ENCODE data around the gene NCKAP5. TPM values are rescaled to one million over a fixed set of nuclear protein-coding genes. Genes with fewer than 3 reads are reported as not detected.

Gene NCKAP5
- total RNA-seq, 3 donors from 2014 or later: 1.9 to 6.3 (median 2.3) TPM

GRCh38 chr2:133605011-133605765 lies 36.9 kb upstream of the NCKAP5 start:
- no peak for ATAC-seq

DNA sequence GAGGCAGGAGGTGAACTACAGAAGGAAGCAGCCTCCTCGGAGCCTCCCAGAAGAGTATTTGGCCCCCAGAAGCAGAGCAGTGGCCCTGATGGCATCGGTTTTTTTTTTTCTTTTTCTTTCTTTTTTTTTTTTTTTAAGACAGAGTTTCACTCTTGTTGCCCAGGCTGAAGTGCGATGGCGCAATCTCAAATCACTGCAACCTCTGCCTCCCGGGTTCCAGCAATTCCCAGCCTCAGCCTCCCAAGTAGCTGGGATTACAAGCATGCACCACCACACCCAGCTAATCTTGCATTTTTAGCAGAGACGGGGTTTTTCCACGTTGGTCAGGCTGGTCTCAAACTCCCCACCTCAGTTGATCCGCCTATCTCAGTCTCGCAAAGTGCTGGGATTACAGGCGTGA lies 34.8 kb upstream of the NCKAP5 start:
- TF ChIP-seq, protein P1, sequence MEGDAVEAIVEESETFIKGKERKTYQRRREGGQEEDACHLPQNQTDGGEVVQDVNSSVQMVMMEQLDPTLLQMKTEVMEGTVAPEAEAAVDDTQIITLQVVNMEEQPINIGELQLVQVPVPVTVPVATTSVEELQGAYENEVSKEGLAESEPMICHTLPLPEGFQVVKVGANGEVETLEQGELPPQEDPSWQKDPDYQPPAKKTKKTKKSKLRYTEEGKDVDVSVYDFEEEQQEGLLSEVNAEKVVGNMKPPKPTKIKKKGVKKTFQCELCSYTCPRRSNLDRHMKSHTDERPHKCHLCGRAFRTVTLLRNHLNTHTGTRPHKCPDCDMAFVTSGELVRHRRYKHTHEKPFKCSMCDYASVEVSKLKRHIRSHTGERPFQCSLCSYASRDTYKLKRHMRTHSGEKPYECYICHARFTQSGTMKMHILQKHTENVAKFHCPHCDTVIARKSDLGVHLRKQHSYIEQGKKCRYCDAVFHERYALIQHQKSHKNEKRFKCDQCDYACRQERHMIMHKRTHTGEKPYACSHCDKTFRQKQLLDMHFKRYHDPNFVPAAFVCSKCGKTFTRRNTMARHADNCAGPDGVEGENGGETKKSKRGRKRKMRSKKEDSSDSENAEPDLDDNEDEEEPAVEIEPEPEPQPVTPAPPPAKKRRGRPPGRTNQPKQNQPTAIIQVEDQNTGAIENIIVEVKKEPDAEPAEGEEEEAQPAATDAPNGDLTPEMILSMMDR (IDR thresholded peaks at IDR 0.05): no peak
- intact Hi-C loops (cut with DNase I, micrococcal nuclease): no loop called here
- DNase-seq (no peak), ATAC-seq (no peak)
- Histone ChIP-seq H3K4me3 (no peak overlapping the region), H3K9me3 (no peaks in the 10 kb centered on the region), H3K36me3 (ENCODE audit: low read depth) (no peaks in the 10 kb centered on the region), H3K4me1 (ENCODE audit: low read depth) (no peaks in the 10 kb centered on the region)

More at GRCh38 chr2:133605011-133605765, 36.9 kb upstream of the NCKAP5 start:
- Histone ChIP-seq H3K9me3 (no peaks in the 10 kb centered on the region), H3K4me3 (no peak overlapping the region), H3K36me3 (ENCODE audit: low read depth) (no peaks in the 10 kb centered on the region), H3K4me1 (ENCODE audit: low read depth) (no peaks in the 10 kb centered on the region)
- TF ChIP-seq, protein P1 (IDR thresholded peaks at IDR 0.05): no peak
- no peak for DNase-seq
- intact Hi-C loops (cut with DNase I, micrococcal nuclease): no loop called here

GRCh38 chr2:133602538-133602937 lies 34.3 kb upstream of the NCKAP5 start:
- ATAC-seq: no peak
- intact Hi-C loops (cut with DNase I, micrococcal nuclease): no loop called here
- Histone ChIP-seq H3K4me3 (no peak overlapping the region), H3K36me3 (ENCODE audit: low read depth) (no peaks in the 10 kb centered on the region), H3K4me1 (ENCODE audit: low read depth) (no peaks in the 10 kb centered on the region), H3K9me3 (no peaks in the 10 kb centered on the region)
- TF ChIP-seq, protein P1 (IDR thresholded peaks at IDR 0.05): no peak
- DNase-seq: peak in 1 of 3 donors; percentile 3

GRCh38 chr2:133600266-133600928 lies 32.1 kb upstream of the NCKAP5 start:
- TF ChIP-seq, protein P1 (IDR thresholded peaks at IDR 0.05): no peak
- DNase-seq (no peak), ATAC-seq (no peak)
- Histone ChIP-seq H3K4me1 (ENCODE audit: low read depth) (no peaks in the 10 kb centered on the region), H3K36me3 (ENCODE audit: low read depth) (no peaks in the 10 kb centered on the region), H3K4me3 (no peak overlapping the region), H3K9me3 (no peaks in the 10 kb centered on the region)
- intact Hi-C loops (cut with DNase I, micrococcal nuclease): no loop called here

DNA sequence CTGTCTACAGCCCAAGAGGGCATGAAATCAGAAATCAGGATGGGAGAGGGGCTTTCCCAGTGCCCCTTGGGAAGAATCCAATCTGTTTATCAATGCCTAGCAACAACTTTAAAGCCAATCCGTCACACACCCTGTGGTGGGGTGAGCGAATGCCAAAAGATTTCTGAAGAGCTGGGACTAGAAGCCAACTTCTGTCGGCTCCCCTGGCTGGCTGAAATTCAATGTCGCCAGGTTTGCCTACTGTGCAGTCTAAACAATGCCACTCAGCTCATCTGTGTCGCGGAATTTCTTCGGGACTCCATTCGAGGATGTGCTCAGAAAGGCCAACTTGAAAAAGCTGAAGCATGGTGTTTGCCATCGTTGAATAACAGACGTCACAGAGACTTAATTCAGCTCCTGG lies 31.5 kb upstream of the NCKAP5 start:
- DNase-seq (no peak), ATAC-seq (no peak)
- Histone ChIP-seq H3K4me1 (ENCODE audit: low read depth) (no peaks in the 10 kb centered on the region), H3K36me3 (ENCODE audit: low read depth) (no peaks in the 10 kb centered on the region), H3K4me3 (no peak overlapping the region), H3K9me3 (no peaks in the 10 kb centered on the region)
- TF ChIP-seq, protein P1 (IDR thresholded peaks at IDR 0.05): no peak
- intact Hi-C loops (cut with DNase I, micrococcal nuclease): no loop called here
